ENCODE measurements around the gene CHMP5.
A peak's percentile ranks its signal among the peaks of the same experiment; 100 is the strongest.

CHMP5 gene

DNA sequence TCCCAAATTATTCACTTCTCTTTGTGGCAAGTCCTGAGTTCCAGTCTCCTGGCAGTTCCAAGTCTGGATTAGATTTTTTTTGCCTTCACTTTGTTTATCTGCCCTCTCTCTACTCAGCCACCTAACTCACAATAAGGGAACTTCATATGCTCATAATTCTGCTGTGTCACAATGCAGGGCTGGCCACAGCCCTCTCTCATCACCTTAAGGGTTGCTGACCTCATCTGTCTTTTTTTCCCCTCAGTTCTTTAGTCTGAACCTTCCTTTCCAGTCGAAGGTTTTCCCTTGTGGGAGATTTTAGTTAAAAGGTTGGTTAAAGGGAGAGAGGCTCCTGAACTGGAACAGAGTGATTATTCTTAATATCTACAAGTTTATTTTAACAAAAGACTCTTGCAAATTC, 4.5 kb upstream of the CHMP5 start:
- Histone ChIP-seq H3K4me1 (ENCODE audit: control insufficient read depth, insufficient read depth, low read length) (peaks cover 2% of the 10 kb centered on the region; the same call in 1 of the 2 replicates), H3K27me3 (ENCODE audit: control insufficient read depth, insufficient read depth, low read length) (no peaks in the 10 kb centered on the region), H3K27ac (ENCODE audit: low read depth, low read length) (no peak overlapping the region), H3K9me3 (ENCODE audit: control insufficient read depth, insufficient read depth, low read length) (no peaks in the 10 kb centered on the region), H3K9ac (ENCODE audit: low read depth, low read length) (no peak overlapping the region), H3K4me3 (ENCODE audit: low read depth, low read length) (no peak overlapping the region), H3K36me3 (ENCODE audit: control insufficient read depth, insufficient read depth, low read length) (peaks cover 70% of the 10 kb centered on the region)

DNA sequence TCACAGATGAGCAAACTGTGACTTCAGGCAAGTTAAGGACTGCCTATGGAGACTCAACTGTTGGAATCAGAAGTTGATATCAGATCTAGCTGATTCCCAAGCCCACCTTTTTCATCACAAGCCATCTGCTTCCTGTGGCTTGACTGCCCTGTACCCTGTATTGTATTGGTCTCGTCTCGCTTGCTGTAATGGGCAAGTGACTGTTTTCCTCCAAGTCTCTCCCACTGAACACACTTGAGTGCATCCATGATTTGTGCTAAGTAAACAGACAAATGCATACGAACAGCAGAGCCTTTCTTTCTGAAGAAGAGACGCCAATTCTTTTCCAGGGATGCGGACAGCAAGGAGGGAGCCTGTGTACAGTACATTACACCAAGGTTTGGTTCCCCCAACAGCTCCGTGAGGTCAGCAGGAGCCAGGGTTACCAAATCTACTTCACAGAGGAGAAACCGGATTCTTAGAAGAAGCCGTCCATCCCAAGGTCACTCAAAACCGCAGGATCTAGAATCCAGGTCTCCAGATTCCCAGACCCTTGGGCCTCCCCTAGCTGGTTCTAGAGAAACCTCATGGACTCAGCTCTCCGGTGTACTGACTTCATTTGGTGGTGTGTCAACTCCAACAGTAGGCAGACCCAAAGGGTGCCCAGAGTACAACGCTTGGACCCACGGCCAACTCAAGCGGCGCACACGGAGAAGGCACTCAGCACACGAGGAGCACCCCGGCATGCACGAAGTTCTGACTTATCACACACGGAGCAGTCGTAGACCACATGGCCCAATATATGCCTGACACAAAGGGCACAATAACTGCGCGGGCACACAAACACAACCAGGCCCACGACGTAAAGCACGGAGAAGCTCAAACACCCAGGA, 1.5 kb upstream of the CHMP5 start:
- H3K4me3 ChIP-seq (ENCODE audit: low read depth, low read length): peak overlapping the region; percentile 88
- H3K27ac ChIP-seq (ENCODE audit: low read depth, low read length): no peak overlapping the region
- H3K27me3 ChIP-seq (ENCODE audit: control insufficient read depth, insufficient read depth, low read length): no peaks in the 10 kb centered on the region
- H3K4me1 ChIP-seq (ENCODE audit: control insufficient read depth, insufficient read depth, low read length): peaks cover 6% of the 10 kb centered on the region; the same call in 1 of the 2 replicates
- peaks cover 63% of the 10 kb centered on the region for H3K36me3 ChIP-seq (ENCODE audit: control insufficient read depth, insufficient read depth, low read length)
- H3K9ac ChIP-seq (ENCODE audit: low read depth, low read length): peak overlapping the region; percentile 74
- no peaks in the 10 kb centered on the region for H3K9me3 ChIP-seq (ENCODE audit: control insufficient read depth, insufficient read depth, low read length)

DNA sequence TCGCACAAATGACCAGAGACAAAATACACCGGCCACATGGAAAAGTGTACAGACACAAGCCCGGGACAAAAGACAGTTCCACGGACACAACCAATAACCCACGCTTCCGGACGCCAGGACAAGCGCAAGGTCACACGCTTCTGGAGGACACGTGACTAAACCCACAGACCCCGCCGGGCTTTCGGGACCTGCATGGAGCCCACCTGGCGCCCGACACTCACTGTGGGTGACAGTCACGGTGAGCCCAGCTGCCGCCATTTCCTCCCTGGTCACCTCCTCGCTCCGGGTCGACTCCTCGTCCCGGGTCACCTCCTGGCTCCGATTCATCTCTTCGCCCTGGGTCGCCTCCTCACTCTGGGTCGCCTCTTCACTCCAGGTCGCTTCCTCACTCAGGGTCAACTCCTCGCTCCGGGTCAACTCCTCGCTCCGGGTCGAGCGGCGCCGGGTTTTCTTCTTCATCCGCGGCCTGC, 811 bp upstream of the CHMP5 start:
- peak overlapping the region; percentile 73 for H3K27ac ChIP-seq (ENCODE audit: low read depth, low read length)
- no peaks in the 10 kb centered on the region for H3K9me3 ChIP-seq (ENCODE audit: control insufficient read depth, insufficient read depth, low read length)
- H3K4me1 ChIP-seq (ENCODE audit: control insufficient read depth, insufficient read depth, low read length): peaks cover 6% of the 10 kb centered on the region; the same call in 1 of the 2 replicates
- H3K9ac ChIP-seq (ENCODE audit: low read depth, low read length): peak overlapping the region; percentile 74
- H3K4me3 ChIP-seq (ENCODE audit: low read depth, low read length): peak overlapping the region; percentile 88
- no peaks in the 10 kb centered on the region for H3K27me3 ChIP-seq (ENCODE audit: control insufficient read depth, insufficient read depth, low read length)
- H3K36me3 ChIP-seq (ENCODE audit: control insufficient read depth, insufficient read depth, low read length): peaks cover 63% of the 10 kb centered on the region

DNA sequence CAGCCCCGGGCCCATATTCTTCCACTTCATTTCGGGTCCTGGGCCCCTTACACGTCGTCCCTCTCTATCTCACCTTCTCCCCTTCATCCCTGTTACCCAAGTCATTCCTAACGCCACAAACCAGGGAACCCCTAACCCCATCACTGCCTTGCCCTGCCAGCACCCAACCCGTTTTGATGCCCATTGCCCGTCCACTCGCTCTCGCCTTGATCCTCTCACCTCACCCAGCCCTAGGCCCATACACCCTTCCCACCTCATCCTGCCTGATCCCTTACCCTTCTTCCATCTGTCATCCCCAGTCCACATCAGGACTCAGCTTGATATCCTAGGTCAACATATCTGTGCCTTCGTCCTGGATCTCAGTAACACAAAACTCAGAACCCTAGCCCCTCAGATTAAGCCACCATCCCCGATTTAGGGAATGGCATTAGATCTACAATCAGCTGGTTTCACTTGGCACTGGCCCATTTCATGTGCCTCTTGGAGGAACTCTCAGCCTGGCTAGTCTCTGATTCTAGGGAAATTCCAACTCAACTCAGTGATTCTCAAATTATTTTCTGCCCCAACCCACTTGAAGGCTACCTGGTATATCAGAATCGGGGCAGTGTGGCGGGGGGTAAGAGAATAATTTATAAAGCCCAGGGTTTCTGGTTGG, 489 bp downstream of the CHMP5 start:
- Histone ChIP-seq H3K4me1 (ENCODE audit: control insufficient read depth, insufficient read depth, low read length) (peaks cover 6% of the 10 kb centered on the region; the same call in 1 of the 2 replicates), H3K36me3 (ENCODE audit: control insufficient read depth, insufficient read depth, low read length) (peaks cover 58% of the 10 kb centered on the region)

DNA sequence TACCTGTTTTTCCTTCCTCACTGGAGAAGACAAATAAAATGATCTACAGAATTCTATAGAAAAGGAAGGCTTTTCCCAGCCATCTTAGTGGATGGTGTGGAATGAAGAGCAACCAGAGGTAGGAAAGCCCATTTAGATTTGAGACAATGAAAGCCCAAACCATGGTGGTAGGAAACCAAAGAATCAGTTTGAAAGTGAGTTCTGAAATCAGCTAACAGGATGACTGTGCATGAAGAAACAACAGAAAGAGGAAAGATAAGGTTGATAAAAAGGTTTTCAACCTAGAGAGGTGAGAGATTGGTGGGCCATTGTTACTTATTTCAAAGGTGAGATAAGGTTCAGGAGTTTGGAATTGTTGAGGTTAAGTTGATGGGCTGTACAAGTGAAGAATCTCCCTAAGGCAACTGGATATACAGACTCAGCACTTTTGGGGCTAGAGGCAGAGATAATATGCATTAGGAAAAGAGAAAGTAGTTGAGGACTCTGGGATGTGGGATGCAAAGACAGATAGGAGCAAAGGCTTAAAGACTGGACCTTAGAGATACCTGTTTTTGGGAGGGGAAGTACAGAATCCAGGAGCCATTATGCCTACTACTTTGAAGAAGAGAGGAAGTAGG, 2.4 kb downstream of the CHMP5 start:
- Histone ChIP-seq H3K27me3 (ENCODE audit: control insufficient read depth, insufficient read depth, low read length) (no peaks in the 10 kb centered on the region), H3K9me3 (ENCODE audit: control insufficient read depth, insufficient read depth, low read length) (no peaks in the 10 kb centered on the region), H3K4me3 (ENCODE audit: low read depth, low read length) (no peak overlapping the region), H3K36me3 (ENCODE audit: control insufficient read depth, insufficient read depth, low read length) (peaks cover 56% of the 10 kb centered on the region), H3K9ac (ENCODE audit: low read depth, low read length) (no peak overlapping the region), H3K27ac (ENCODE audit: low read depth, low read length) (no peak overlapping the region), H3K4me1 (ENCODE audit: control insufficient read depth, insufficient read depth, low read length) (peaks cover 6% of the 10 kb centered on the region; the same call in 1 of the 2 replicates)

More for the DNA sequence above, 489 bp downstream of the CHMP5 start:
- H3K27ac ChIP-seq (ENCODE audit: low read depth, low read length): peak overlapping the region; percentile 8
- H3K27me3 ChIP-seq (ENCODE audit: control insufficient read depth, insufficient read depth, low read length): no peaks in the 10 kb centered on the region
- peak overlapping the region; percentile 88 for H3K4me3 ChIP-seq (ENCODE audit: low read depth, low read length)
- no peaks in the 10 kb centered on the region for H3K9me3 ChIP-seq (ENCODE audit: control insufficient read depth, insufficient read depth, low read length)
- peak overlapping the region; percentile 65 for H3K9ac ChIP-seq (ENCODE audit: low read depth, low read length)

DNA sequence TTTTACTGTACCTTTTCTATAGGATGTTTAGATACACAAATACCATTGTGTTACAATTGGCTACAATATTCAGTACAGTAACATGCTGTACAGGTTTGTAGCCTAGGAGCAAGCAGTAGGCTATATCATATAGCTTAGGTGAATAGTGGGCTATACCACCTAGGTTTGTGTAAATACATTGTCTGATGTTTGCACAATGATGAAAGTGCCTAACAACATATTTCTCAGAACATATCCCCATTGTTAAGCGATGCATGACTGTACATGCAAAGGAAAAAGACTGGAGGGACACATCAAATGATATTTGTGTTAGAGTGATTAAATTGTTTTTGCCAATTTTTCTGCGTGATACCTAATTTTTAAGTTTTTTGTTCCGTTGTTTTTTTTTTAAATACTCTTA, 5.3 kb downstream of the CHMP5 start:
- no peak overlapping the region for H3K9ac ChIP-seq (ENCODE audit: low read depth, low read length)
- H3K27ac ChIP-seq (ENCODE audit: low read depth, low read length): no peak overlapping the region
- no peak overlapping the region for H3K4me3 ChIP-seq (ENCODE audit: low read depth, low read length)
- H3K36me3 ChIP-seq (ENCODE audit: control insufficient read depth, insufficient read depth, low read length): peaks cover 73% of the 10 kb centered on the region
- H3K4me1 ChIP-seq (ENCODE audit: control insufficient read depth, insufficient read depth, low read length): peaks cover 6% of the 10 kb centered on the region; the same call in 1 of the 2 replicates
- no peaks in the 10 kb centered on the region for H3K9me3 ChIP-seq (ENCODE audit: control insufficient read depth, insufficient read depth, low read length)
- no peaks in the 10 kb centered on the region for H3K27me3 ChIP-seq (ENCODE audit: control insufficient read depth, insufficient read depth, low read length)

DNA sequence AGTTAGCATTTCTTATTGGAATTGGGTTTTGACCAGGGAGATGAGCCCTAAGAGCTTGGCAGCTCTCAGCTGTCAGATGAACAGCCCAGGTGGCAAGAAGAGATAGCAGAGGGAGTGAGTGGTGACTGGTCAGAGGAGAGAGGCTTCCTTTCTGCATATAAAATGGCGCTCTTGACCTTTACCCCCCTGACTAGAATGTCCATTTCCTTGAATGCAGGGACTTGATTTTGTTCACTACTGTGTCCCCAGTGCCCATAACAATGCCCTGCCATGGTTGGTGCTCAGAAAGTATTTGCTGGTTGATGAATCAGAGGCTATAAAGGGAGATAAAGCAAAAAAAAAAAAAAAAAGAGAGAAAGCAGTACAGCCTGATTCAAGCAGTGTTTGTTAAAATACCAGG, 7.2 kb downstream of the CHMP5 start:
- H3K9ac ChIP-seq (ENCODE audit: low read depth, low read length): no peak overlapping the region
- no peaks in the 10 kb centered on the region for H3K4me1 ChIP-seq (ENCODE audit: control insufficient read depth, insufficient read depth, low read length)
- H3K27ac ChIP-seq (ENCODE audit: low read depth, low read length): no peak overlapping the region
- H3K36me3 ChIP-seq (ENCODE audit: control insufficient read depth, insufficient read depth, low read length): peaks cover 84% of the 10 kb centered on the region
- H3K27me3 ChIP-seq (ENCODE audit: control insufficient read depth, insufficient read depth, low read length): no peaks in the 10 kb centered on the region
- no peaks in the 10 kb centered on the region for H3K9me3 ChIP-seq (ENCODE audit: control insufficient read depth, insufficient read depth, low read length)
- no peak overlapping the region for H3K4me3 ChIP-seq (ENCODE audit: low read depth, low read length)

DNA sequence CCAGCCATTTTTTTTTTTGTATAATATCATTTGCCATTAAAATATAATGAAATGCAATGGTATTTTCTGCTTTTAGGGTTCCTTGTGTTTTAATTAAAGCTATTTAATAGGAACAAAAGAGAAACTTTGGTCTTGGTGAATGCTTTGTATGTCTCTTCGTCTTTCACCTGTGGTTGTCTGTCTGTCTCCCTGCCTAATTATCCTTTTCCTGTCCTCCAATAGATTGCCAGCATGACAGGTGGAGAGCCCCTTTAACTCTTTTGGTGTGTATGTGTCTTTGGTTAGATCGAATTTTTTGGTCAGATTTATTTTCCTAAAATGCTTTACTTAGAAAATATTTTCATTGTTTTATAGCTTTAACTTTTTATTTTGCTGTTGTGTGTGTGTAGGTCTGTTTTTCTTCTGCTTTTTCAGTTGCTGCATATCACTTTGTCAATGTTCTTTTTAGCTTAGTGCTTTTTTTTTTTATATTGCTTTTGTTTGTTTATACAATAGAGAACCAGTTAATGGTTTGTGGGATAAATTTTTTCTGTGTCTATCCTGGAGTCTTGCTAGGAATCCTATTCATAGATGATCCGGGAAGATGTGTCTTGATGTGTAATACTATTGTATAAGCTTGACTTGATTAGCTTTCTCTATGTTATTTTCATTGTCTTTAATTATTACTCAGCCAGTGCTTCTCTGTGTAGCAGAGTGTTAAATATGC, 8.6 kb downstream of the CHMP5 start:
- no peaks in the 10 kb centered on the region for H3K4me1 ChIP-seq (ENCODE audit: control insufficient read depth, insufficient read depth, low read length)
- no peak overlapping the region for H3K9ac ChIP-seq (ENCODE audit: low read depth, low read length)
- no peak overlapping the region for H3K4me3 ChIP-seq (ENCODE audit: low read depth, low read length)
- H3K9me3 ChIP-seq (ENCODE audit: control insufficient read depth, insufficient read depth, low read length): no peaks in the 10 kb centered on the region
- H3K27me3 ChIP-seq (ENCODE audit: control insufficient read depth, insufficient read depth, low read length): no peaks in the 10 kb centered on the region
- peaks cover 84% of the 10 kb centered on the region for H3K36me3 ChIP-seq (ENCODE audit: control insufficient read depth, insufficient read depth, low read length)
- no peak overlapping the region for H3K27ac ChIP-seq (ENCODE audit: low read depth, low read length)

DNA sequence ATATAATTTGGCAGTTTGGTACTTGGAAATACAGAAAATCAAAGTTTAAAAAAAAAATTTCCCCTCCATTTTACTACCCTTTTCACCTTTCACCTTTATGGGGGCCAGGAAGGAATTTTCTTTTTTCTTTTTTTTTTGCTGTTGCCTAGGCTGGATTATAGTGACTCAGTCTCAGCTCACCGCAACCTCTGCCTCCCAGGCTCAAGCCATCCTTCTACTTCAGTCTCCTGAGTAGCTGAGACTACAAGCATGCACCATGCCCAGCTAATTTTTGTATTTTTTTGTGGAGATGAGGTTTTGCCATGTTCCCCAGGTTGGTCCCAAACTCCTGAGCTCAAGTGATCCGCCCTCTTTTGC, 9.1 kb downstream of the CHMP5 start:
- Histone ChIP-seq H3K27ac (ENCODE audit: low read depth, low read length) (no peak overlapping the region), H3K4me3 (ENCODE audit: low read depth, low read length) (no peak overlapping the region), H3K9ac (ENCODE audit: low read depth, low read length) (no peak overlapping the region), H3K4me1 (ENCODE audit: control insufficient read depth, insufficient read depth, low read length) (no peaks in the 10 kb centered on the region), H3K27me3 (ENCODE audit: control insufficient read depth, insufficient read depth, low read length) (no peaks in the 10 kb centered on the region), H3K36me3 (ENCODE audit: control insufficient read depth, insufficient read depth, low read length) (peaks cover 84% of the 10 kb centered on the region), H3K9me3 (ENCODE audit: control insufficient read depth, insufficient read depth, low read length) (no peaks in the 10 kb centered on the region)

DNA sequence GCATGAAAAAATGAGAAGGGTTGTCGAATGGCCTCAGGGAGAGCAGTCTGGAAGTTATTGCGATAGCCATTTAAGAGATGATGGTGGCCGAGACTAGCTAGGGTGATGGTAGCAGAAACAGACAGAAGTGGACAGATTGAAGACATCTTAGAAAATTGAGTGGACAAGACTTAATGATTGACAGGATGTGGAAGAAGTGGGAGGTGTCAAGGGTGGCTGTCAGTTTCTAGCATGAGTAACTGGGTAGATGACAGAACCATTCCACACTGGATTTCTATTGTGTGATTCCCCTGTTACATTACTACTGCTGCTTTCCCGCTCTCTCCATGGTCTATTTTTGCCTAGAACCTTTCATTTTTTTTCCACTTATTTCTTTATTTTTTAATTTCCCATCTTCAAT, 12.6 kb downstream of the CHMP5 start:
- Histone ChIP-seq H3K4me3 (ENCODE audit: low read depth, low read length) (no peak overlapping the region), H3K27me3 (ENCODE audit: control insufficient read depth, insufficient read depth, low read length) (no peaks in the 10 kb centered on the region), H3K36me3 (ENCODE audit: control insufficient read depth, insufficient read depth, low read length) (peaks cover 86% of the 10 kb centered on the region), H3K9me3 (ENCODE audit: control insufficient read depth, insufficient read depth, low read length) (no peaks in the 10 kb centered on the region), H3K9ac (ENCODE audit: low read depth, low read length) (no peak overlapping the region), H3K4me1 (ENCODE audit: control insufficient read depth, insufficient read depth, low read length) (no peaks in the 10 kb centered on the region), H3K27ac (ENCODE audit: low read depth, low read length) (no peak overlapping the region)

All from HUES48 (cell line).